ENCODE measurements around the gene PCDHGA10. TPM values are rescaled to one million over a fixed set of nuclear protein-coding genes. Genes with fewer than 3 reads are reported as not detected.
A peak's percentile ranks its signal among the peaks of the same experiment; 100 is the strongest.
"Not testable (repeated sequence)": the region's sequence is repeated elsewhere in the genome, so short reads cannot be mapped to it uniquely, and the experiment has no call there.

The PCDHGA10 gene
- total and polyA plus RNA-seq, 8 donors, result 0.26 to 3.1 (median 1.8) TPM

GRCh38 chr5:141382469-141383294, 30.1 kb upstream of the PCDHGA10 start, which contains the start of gene PCDHGA7:
PCDHGA7 (plus strand) TSS chr5:141382742; CDS start chr5:141382900, 158 bp downstream.
- peaks cover 0 to 20% (median 0%) of the 10 kb centered on the region in 4 donors for H3K9me3 ChIP-seq
- DNase-seq, result no peak
- ATAC-seq, result peak in 1 of 4 donors; percentile 49
- H3K36me3 ChIP-seq, result no peaks in the 10 kb centered on the region
- intact Hi-C loops (cut with DNase I), result loop anchor here in 1 of 3 donors (10.0 kb wide), 1 partner anchor 228 kb away; the partner anchor contains the start of gene PCDHB6
- H3K27me3 ChIP-seq, result no peaks in the 10 kb centered on the region
- WGBS, 2 donors, result 11 to 14% methylated on average over 37 of the region's 37 CpGs
- no peak for FAIRE-seq
- no peaks in the 10 kb centered on the region for H3K4me1 ChIP-seq
- TF ChIP-seq CTCF (IDR thresholded peaks at IDR 0.05), result no peak
- no peak within 1 kb of the TSS for H3K27ac ChIP-seq
- peak within 1 kb of the TSS in 2 of 4 donors; percentile 8 to 17 for H3K4me3 ChIP-seq

GRCh38 chr5:141383345-141383744, 29.4 kb upstream of the PCDHGA10 start:
- intact Hi-C loops (cut with DNase I), result loop anchor here in 1 of 3 donors (10.0 kb wide), 1 partner anchor 229 kb away; the partner anchor contains the start of gene PCDHB6

GRCh38 chr5:141384471-141385267, 28.1 kb upstream of the PCDHGA10 start:
- FAIRE-seq (no peak), ATAC-seq (no peak), DNase-seq (no peak)
- peaks cover 0 to 35% (median under 1%) of the 10 kb centered on the region in 4 donors for H3K9me3 ChIP-seq
- TF ChIP-seq CTCF (IDR thresholded peaks at IDR 0.05), result no peak
- H3K4me1 ChIP-seq, result no peaks in the 10 kb centered on the region
- H3K27ac ChIP-seq, result no peak overlapping the region
- intact Hi-C loops (cut with DNase I), result loop anchor here in 1 of 3 donors (10.0 kb wide), 1 partner anchor 230 kb away; the partner anchor contains the start of gene PCDHB6
- no peaks in the 10 kb centered on the region for H3K36me3 ChIP-seq
- WGBS, 2 donors, result 36 to 44% methylated on average over 39 to 43 of the region's 43 CpGs
- no peak overlapping the region for H3K4me3 ChIP-seq
- no peaks in the 10 kb centered on the region for H3K27me3 ChIP-seq

More at GRCh38 chr5:141383345-141383744, 29.4 kb upstream of the PCDHGA10 start:
- H3K9me3 ChIP-seq, result peaks cover 0 to 21% (median 0%) of the 10 kb centered on the region in 4 donors
- no peak overlapping the region for H3K27ac ChIP-seq
- no peak for TF ChIP-seq CTCF (IDR thresholded peaks at IDR 0.05)
- DNase-seq, result no peak
- FAIRE-seq, result no peak
- H3K4me3 ChIP-seq, result peak overlapping the region in 2 of 4 donors; percentile 8 to 17
- no peaks in the 10 kb centered on the region for H3K4me1 ChIP-seq
- no peak for ATAC-seq
- H3K27me3 ChIP-seq, result no peaks in the 10 kb centered on the region
- no peaks in the 10 kb centered on the region for H3K36me3 ChIP-seq
- whole genome bisulfite sequencing, 2 donors, result 24 to 33% methylated on average over 21 of the region's 21 CpGs

- not testable (repeated sequence) for H3K27ac ChIP-seq, DNase-seq, H3K36me3 ChIP-seq, H3K27me3 ChIP-seq, FAIRE-seq, H3K4me1 ChIP-seq
- ATAC-seq, result peak; percentile 60 to 94 (median 82)
- intact Hi-C loops (cut with DNase I), result loop anchor here in 1 of 3 donors (10.0 kb wide), 1 partner anchor 233 kb away; the partner anchor contains the start of gene PCDHB6
- Histone ChIP-seq H3K9me3 (peaks cover 0 to 34% (median 2%) of the 10 kb centered on the region in 4 donors), H3K4me3 (peak within 1 kb of the TSS in 1 of 4 donors; percentile 7)
- 6 to 10% methylated on average over 17 to 21 of the region's 40 CpGs for WGBS, 2 donors
Observed at GRCh38 chr5:141387557-141388311, 25.1 kb upstream of the PCDHGA10 start, which contains the start of gene PCDHGB4. PCDHGB4 (plus strand) TSS chr5:141387698; CDS start chr5:141387885, 187 bp downstream.

All from pancreas (tissue), 10 donors.